Measurements from ENCODE around the gene PRKN.

The PRKN gene

DNA sequence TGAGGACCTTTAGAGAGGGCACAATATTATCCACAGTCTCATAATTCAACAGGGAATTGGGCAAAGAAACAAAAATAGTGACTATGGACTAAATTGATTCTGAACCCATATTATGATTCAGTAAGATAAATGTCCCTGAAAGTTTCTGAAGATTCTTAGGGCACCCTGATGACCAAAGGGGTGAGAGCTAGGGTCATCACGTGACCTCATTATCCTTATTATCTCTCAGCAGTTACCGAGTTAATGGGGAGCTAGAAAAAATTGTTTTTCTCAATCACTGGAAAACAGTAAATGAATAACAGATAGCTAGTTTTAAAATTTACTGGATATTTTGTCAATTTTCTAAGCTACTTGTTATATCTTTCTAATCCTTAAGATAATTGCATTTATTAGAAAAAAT, 639.5 kb downstream of the PRKN start:
- no peak overlapping the region for H3K4me2 ChIP-seq
- H3K36me3 ChIP-seq (ENCODE audit: insufficient read depth): no peaks in the 10 kb centered on the region
- TF ChIP-seq, protein P1, sequence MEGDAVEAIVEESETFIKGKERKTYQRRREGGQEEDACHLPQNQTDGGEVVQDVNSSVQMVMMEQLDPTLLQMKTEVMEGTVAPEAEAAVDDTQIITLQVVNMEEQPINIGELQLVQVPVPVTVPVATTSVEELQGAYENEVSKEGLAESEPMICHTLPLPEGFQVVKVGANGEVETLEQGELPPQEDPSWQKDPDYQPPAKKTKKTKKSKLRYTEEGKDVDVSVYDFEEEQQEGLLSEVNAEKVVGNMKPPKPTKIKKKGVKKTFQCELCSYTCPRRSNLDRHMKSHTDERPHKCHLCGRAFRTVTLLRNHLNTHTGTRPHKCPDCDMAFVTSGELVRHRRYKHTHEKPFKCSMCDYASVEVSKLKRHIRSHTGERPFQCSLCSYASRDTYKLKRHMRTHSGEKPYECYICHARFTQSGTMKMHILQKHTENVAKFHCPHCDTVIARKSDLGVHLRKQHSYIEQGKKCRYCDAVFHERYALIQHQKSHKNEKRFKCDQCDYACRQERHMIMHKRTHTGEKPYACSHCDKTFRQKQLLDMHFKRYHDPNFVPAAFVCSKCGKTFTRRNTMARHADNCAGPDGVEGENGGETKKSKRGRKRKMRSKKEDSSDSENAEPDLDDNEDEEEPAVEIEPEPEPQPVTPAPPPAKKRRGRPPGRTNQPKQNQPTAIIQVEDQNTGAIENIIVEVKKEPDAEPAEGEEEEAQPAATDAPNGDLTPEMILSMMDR (conservative IDR thresholded peaks at IDR 0.05; ENCODE audit: low read depth, low read length): no peak
- no peaks in the 10 kb centered on the region for H3K4me1 ChIP-seq (ENCODE audit: low read depth, poor library complexity, severe bottlenecking)
- no peak overlapping the region for H2AFZ ChIP-seq (ENCODE audit: low read depth)
- H3K4me3 ChIP-seq (IDR thresholded peaks at IDR 0.05; ENCODE audit: insufficient read depth, low read depth, low read length): no peak overlapping the region
- no peaks in the 10 kb centered on the region for H4K20me1 ChIP-seq (ENCODE audit: insufficient read depth)
- no peaks in the 10 kb centered on the region for H3K27me3 ChIP-seq (ENCODE audit: insufficient read depth, low read depth)
- no peak overlapping the region for H3K27ac ChIP-seq
- no peaks in the 10 kb centered on the region for H3K79me2 ChIP-seq (ENCODE audit: insufficient read depth, low read depth)
- no peak overlapping the region for H3K9ac ChIP-seq

DNA sequence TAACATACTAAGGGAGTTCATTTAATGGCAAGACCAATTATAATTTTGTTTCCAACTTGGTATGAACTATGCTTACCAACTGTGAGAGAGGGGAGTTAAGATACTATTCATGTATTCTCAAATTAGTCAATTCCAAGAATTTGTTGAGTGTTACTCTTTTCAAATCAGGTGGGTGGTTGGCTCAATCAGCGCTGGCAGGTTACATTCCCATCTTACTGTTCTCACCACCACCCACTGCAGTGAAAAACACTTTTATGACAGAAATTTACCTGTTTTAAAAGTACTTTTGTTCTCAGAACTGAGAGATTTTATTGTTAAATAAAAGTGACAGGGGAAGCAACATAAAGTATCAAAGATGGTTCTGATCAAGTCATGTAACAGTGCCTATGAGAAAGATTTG, 642.0 kb downstream of the PRKN start:
- no peaks in the 10 kb centered on the region for H3K79me2 ChIP-seq (ENCODE audit: insufficient read depth, low read depth)
- H3K27me3 ChIP-seq (ENCODE audit: insufficient read depth, low read depth): no peaks in the 10 kb centered on the region
- no peaks in the 10 kb centered on the region for H4K20me1 ChIP-seq (ENCODE audit: insufficient read depth)
- H3K4me1 ChIP-seq (ENCODE audit: low read depth, poor library complexity, severe bottlenecking): no peaks in the 10 kb centered on the region
- H3K4me3 ChIP-seq (IDR thresholded peaks at IDR 0.05; ENCODE audit: insufficient read depth, low read depth, low read length): no peak overlapping the region
- TF ChIP-seq, protein P1 (conservative IDR thresholded peaks at IDR 0.05; ENCODE audit: low read depth, low read length): no peak
- no peak overlapping the region for H2AFZ ChIP-seq (ENCODE audit: low read depth)
- no peak overlapping the region for H3K27ac ChIP-seq
- no peak overlapping the region for H3K9ac ChIP-seq
- H3K4me2 ChIP-seq: no peak overlapping the region
- no peaks in the 10 kb centered on the region for H3K36me3 ChIP-seq (ENCODE audit: insufficient read depth)

DNA sequence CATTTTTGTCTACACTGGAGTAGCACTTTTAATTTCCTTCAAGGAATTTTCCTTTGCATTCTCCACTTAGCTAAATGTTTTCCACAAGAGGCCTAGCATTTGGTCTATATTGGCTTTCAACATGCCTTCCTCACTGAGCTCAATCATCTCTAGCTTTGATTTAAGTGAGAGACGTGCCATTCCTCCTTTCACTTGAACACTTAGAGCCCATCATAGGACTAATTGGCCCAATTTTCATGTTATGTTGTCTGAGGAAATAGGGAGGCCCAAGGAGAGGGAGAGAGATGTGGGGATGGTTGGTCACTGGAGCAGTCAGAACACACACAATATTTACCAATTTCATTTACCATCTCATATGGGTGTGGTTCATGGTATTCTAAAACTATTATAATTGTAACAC, 645.0 kb downstream of the PRKN start:
- Histone ChIP-seq H3K27me3 (ENCODE audit: insufficient read depth, low read depth) (no peaks in the 10 kb centered on the region), H3K4me3 (IDR thresholded peaks at IDR 0.05; ENCODE audit: insufficient read depth, low read depth, low read length) (no peak overlapping the region), H3K4me2 (no peak overlapping the region), H3K79me2 (ENCODE audit: insufficient read depth, low read depth) (no peaks in the 10 kb centered on the region), H3K36me3 (ENCODE audit: insufficient read depth) (no peaks in the 10 kb centered on the region), H3K9ac (no peak overlapping the region), H3K27ac (no peak overlapping the region), H2AFZ (ENCODE audit: low read depth) (no peak overlapping the region), H4K20me1 (ENCODE audit: insufficient read depth) (no peaks in the 10 kb centered on the region), H3K4me1 (ENCODE audit: low read depth, poor library complexity, severe bottlenecking) (no peaks in the 10 kb centered on the region)
- TF ChIP-seq, protein P1 (conservative IDR thresholded peaks at IDR 0.05; ENCODE audit: low read depth, low read length): no peak

DNA sequence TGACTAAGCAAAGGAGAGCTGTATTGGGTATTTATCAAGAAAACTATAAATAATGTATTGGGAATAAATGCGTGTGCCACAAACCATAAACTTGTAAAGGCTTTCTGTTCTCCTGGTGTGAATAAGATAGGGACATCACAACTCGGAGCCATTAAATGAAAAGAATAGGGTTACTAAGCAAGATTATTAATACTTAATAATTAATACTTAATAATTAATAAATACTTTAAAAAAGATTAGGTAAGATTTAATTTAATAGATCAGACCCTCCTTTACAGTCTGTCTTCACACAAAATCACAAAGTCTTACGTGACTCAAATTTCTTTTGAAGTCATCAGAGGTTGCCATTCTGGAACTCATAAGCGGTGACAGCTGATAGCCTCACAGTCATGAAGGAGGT, 648.9 kb downstream of the PRKN start:
- Histone ChIP-seq H2AFZ (ENCODE audit: low read depth) (no peak overlapping the region), H4K20me1 (ENCODE audit: insufficient read depth) (no peaks in the 10 kb centered on the region), H3K4me2 (no peak overlapping the region), H3K4me1 (ENCODE audit: low read depth, poor library complexity, severe bottlenecking) (no peaks in the 10 kb centered on the region), H3K4me3 (IDR thresholded peaks at IDR 0.05; ENCODE audit: insufficient read depth, low read depth, low read length) (no peak overlapping the region), H3K36me3 (ENCODE audit: insufficient read depth) (no peaks in the 10 kb centered on the region), H3K27me3 (ENCODE audit: insufficient read depth, low read depth) (no peaks in the 10 kb centered on the region), H3K79me2 (ENCODE audit: insufficient read depth, low read depth) (no peaks in the 10 kb centered on the region), H3K27ac (no peak overlapping the region), H3K9ac (no peak overlapping the region)
- TF ChIP-seq, protein P1 (conservative IDR thresholded peaks at IDR 0.05; ENCODE audit: low read depth, low read length): no peak

DNA sequence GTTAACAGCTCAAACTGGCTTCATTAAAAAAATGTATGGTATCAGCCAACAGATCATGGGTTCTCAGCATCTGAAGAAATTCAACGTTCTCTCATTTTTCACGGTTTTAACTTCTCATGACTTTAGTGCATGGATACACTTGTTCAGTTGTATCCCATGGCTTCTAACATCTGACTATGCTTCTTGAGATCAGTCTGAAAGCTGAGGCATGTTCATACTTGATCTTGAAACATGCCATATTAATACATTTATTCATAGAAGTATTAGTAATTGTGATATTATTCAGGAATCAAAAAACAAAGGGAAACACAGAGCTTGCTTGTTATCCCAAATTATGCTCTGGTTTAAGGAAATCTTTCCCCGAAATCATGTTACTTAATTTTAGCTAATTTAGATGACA, 649.4 kb downstream of the PRKN start:
- TF ChIP-seq, protein P1 (conservative IDR thresholded peaks at IDR 0.05; ENCODE audit: low read depth, low read length): no peak

More for the DNA sequence above, 649.4 kb downstream of the PRKN start:
- Histone ChIP-seq H3K27me3 (ENCODE audit: insufficient read depth, low read depth) (no peaks in the 10 kb centered on the region), H3K79me2 (ENCODE audit: insufficient read depth, low read depth) (no peaks in the 10 kb centered on the region), H3K4me1 (ENCODE audit: low read depth, poor library complexity, severe bottlenecking) (no peaks in the 10 kb centered on the region), H3K27ac (no peak overlapping the region), H2AFZ (ENCODE audit: low read depth) (no peak overlapping the region), H3K9ac (no peak overlapping the region), H3K36me3 (ENCODE audit: insufficient read depth) (no peaks in the 10 kb centered on the region), H4K20me1 (ENCODE audit: insufficient read depth) (no peaks in the 10 kb centered on the region), H3K4me2 (no peak overlapping the region), H3K4me3 (IDR thresholded peaks at IDR 0.05; ENCODE audit: insufficient read depth, low read depth, low read length) (no peak overlapping the region)
